Raji (cell line): ENCODE data around the gene FBXL5.

Source experiments
- POLR2A ChIP-seq: IDR thresholded peaks from 2 replicates; pipeline ENCODE4 v1.6.1; 2011; ENCODE audit warnings: low read depth, low read length, control low read depth; ENCODE audit not compliant: insufficient read depth

Gene FBXL5, protein sequence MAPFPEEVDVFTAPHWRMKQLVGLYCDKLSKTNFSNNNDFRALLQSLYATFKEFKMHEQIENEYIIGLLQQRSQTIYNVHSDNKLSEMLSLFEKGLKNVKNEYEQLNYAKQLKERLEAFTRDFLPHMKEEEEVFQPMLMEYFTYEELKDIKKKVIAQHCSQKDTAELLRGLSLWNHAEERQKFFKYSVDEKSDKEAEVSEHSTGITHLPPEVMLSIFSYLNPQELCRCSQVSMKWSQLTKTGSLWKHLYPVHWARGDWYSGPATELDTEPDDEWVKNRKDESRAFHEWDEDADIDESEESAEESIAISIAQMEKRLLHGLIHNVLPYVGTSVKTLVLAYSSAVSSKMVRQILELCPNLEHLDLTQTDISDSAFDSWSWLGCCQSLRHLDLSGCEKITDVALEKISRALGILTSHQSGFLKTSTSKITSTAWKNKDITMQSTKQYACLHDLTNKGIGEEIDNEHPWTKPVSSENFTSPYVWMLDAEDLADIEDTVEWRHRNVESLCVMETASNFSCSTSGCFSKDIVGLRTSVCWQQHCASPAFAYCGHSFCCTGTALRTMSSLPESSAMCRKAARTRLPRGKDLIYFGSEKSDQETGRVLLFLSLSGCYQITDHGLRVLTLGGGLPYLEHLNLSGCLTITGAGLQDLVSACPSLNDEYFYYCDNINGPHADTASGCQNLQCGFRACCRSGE

DNA sequence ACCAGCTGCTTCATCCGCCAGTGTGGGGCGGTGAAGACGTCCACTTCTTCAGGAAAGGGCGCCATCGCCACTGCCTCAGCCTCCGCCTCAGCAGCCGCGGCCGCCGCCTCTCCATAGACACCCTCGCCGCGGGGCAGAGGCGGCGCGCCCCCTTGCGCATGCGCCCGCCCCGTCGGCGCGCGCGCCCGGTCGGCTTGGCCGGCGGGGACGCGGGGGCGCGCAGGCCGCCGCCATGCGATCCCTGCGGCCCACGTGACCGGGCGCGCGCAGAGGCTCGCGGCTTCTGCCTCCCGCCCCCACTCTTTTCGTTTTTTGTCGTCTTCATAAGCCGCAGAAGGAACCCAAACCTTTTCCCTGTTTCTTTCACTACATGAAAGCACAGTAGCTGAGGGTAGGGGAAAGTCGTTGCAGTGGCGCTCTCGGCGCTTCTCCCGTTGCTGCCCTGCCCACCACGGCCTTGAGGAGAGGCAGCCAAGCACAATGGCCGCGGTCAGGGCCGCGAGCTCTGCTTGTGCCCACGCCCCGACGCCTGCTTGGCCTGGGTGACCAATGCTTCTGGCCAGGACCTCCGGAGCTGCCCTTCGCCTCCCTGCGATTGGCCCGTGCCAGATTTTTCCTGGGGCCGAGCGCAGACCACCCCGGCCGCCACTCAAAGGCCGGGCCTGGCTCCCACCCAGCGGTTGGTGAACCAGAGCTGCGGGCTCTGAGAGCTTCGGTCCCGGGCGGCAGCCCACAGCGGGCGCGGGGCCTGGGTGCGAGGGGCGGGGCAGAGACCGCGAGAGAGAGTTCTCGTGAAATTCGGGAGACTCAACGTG lies at the start of gene FBXL5:
TSS of gene FBXL5 (minus strand) at position 135 of the 815 bp plus-strand sequence. CDS start at position 65, 70 bp downstream.
- TF ChIP-seq POLR2A: peak; percentile 92

- TF ChIP-seq POLR2A: no peak
Measured at GRCh38 chr4:15704129-15704528, 49.0 kb upstream of the FBXL5 start.

DNA sequence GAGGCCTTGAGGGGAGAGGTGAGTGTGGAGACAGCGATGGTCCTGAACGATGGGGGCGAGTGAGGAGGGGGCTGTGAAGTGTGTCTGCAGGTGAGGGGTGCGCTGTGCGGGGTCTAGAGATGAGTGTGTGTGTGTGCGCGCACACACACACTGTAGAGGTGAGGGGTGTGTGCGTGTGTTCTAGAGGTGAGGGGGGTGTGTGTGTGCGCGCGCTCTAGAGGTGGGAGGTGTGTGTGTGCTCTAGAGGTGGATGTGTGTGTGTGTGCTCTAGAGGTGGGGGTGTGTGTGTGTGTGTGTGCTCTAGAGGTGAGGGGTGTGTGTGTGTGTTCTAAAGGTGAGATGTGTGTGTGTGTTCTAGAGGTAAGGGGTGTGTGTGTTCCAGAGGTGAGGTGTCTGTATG lies 48.3 kb upstream of the FBXL5 start:
- no peak for TF ChIP-seq POLR2A

- no peak for TF ChIP-seq POLR2A
Measured at GRCh38 chr4:15702941-15703403, 47.8 kb upstream of the FBXL5 start, which contains the start of gene BST1. TSS of gene BST1 (plus strand) at chr4:15703065. CDS start at chr4:15703145, 80 bp downstream.

- TF ChIP-seq POLR2A: no peak
Measured at GRCh38 chr4:15696866-15697265, 41.7 kb upstream of the FBXL5 start.

- no peak for TF ChIP-seq POLR2A
Measured at GRCh38 chr4:15695729-15696128, 40.6 kb upstream of the FBXL5 start.

DNA sequence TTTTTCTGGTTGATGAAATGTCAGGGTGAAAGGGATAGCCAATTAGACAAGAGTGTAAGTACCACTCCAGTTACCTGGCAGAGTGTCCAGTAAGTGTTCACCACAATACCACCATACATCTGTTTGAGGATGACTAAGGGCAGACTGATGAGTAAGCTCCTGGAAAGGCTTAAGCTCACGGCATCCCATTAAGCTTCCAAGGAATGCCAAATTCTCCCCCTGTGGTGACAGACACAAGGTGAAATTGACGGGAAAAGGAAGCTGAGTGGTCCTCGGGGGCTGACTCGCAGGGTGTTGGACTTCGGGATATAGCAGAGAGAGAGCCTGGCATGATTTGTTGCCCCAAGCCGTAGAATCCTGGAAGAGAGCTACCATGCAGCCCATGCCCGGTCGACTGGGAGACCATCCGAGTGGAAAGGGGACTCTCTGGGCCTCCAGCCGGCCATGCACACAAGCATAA lies 40.1 kb upstream of the FBXL5 start:
- no peak for TF ChIP-seq POLR2A

GRCh38 chr4:15694431-15694830 lies 39.3 kb upstream of the FBXL5 start:
- no peak for TF ChIP-seq POLR2A

DNA sequence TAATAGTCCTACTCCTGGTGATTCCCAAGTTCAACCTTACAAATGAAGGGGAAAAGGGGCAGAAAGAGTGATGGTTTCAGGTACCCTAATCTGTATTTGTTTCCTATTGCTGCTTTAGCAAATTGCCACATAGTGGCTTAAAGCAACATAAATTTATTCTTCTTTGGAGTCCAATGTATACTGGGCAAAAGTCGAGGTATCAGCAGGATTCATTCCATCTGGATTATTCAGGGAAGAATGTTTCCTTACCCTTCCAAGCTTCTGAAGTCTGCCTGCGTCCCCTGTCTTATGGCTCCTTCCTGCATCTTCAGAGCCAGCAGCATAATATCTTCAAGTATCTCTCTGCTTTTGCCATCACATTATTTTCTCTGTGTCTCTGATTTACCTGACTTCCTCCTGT lies 37.4 kb upstream of the FBXL5 start:
- TF ChIP-seq POLR2A: no peak

DNA sequence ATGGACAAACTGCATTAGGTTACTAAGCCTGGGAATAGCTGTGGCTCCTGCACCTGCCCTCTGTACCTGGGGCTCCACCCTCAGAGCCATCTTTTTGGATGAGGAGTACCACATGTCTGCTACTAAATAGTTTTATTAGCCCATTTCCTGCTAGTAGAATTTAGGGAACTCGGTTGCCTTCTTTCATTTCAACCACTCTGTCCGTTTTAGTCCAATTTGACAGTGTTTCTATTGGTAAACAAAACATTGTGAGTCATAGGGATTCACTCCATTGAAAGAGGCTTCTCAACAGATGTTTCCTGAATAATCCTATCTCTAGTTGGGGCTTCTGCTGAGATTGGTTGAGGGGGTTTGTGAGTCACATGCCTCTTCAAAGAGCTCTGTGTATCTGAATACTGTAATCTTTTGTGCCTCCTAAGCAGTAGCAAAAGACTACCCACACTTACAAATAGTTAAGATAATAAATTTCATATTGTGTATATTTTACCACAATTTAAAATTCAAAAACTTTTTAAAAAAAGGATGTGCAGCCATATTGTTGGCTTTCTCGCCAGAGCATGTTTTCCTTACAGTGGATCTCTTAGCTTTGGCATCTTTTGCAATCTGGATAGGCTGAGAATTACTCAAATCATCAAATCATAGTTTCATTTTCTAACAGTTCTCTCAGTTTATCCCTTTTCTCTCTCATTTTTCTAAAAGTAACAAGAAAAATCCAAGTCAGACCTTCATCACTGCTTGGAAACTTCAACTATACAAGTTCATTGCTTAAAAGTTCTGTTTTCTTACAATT lies 36.4 kb upstream of the FBXL5 start:
- no peak for TF ChIP-seq POLR2A

GRCh38 chr4:15690020-15690809 lies 35.1 kb upstream of the FBXL5 start:
- no peak for TF ChIP-seq POLR2A

GRCh38 chr4:15689540-15689939 lies 34.4 kb upstream of the FBXL5 start:
- TF ChIP-seq POLR2A: no peak

GRCh38 chr4:15688051-15688450 lies 32.9 kb upstream of the FBXL5 start:
- TF ChIP-seq POLR2A: no peak

- no peak for TF ChIP-seq POLR2A
Measured at GRCh38 chr4:15684498-15684897, 29.3 kb upstream of the FBXL5 start.
